ENCODE results near the gene TMEM245.
"Not testable (repeated sequence)": the region's sequence is repeated elsewhere in the genome, so short reads cannot be mapped to it uniquely, and the experiment has no call there.

Gene TMEM245

GRCh38 chr9:108980893-108981292 lies 138.9 kb downstream of the TMEM245 start:
- DNase-seq: no peak

GRCh38 chr9:108978205-108978604 lies 141.5 kb downstream of the TMEM245 start:
- DNase-seq: no peak

- DNase-seq: no peak
Measured at GRCh38 chr9:108973895-108974294, 145.9 kb downstream of the TMEM245 start.

- DNase-seq: no peak
Measured at GRCh38 chr9:108972626-108973209, 147.0 kb downstream of the TMEM245 start.

DNA sequence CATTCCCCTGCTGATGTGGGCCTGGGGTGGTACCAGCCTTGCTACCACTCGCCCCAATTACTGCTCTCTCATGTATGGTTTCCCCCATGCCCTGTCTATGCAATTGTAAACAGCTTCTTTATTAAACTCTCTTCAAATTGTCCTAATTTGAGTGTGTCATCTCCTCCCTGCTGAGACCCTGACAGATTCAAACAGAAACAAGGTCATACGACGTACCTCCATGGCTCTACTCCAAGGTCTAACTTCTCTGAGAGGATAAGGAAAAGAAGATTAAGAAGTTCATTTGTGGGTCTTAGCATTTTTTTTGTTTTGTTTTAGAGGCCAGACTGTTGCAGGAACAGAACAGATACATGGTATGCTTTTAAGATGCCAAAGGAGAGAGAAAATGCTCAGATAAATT lies 147.6 kb downstream of the TMEM245 start:
- no peak for DNase-seq

GRCh38 chr9:108971392-108971791 lies 148.4 kb downstream of the TMEM245 start:
- not testable (repeated sequence) for DNase-seq

GRCh38 chr9:108967916-108968315 lies 151.8 kb downstream of the TMEM245 start:
- DNase-seq: no peak

All from activated gamma-delta T cell (primary cell).